ENCODE data around the gene CALY. TPM values are rescaled to one million over a fixed set of nuclear protein-coding genes. Genes with fewer than 3 reads are reported as not detected.

The CALY gene
- total and polyA plus RNA-seq, 5 donors from 2014 or later: 0.76 to 1.8 (median 1.0) TPM

GRCh38 chr10:133358162-133358924, 21.6 kb upstream of the CALY start:
- Histone ChIP-seq H3K36me3 (ENCODE audit: control insufficient read depth, insufficient read depth, low read length) (peaks cover 3% of the 10 kb centered on the region), H3K27ac (ENCODE audit: insufficient read depth, low read length, poor library complexity, severe bottlenecking) (no peak overlapping the region), H3K27me3 (ENCODE audit: control insufficient read depth, insufficient read depth, low read length) (no peaks in the 10 kb centered on the region), H3K9me3 (ENCODE audit: control insufficient read depth in 2 of 2, low read length in 2 of 2) (no peaks in the 10 kb centered on the region), H3K4me1 (ENCODE audit: control insufficient read depth, insufficient read depth, low read length, poor library complexity, severe bottlenecking) (peaks cover 18% of the 10 kb centered on the region), H3K4me3 (ENCODE audit: low read depth, low read length) (no peak overlapping the region)
- DNase-seq (no peak), ATAC-seq (ENCODE audit: low read depth in 2 of 2) (no peak)
- H3K27me3 Mint-ChIP-seq: no peaks in the 10 kb centered on the region
- no peaks in the 10 kb centered on the region for H3K9me3 Mint-ChIP-seq
- H3K36me3 Mint-ChIP-seq: peaks cover 14% of the 10 kb centered on the region
- H3K4me1 Mint-ChIP-seq: peaks cover 0 to 22% (median 7%) of the 10 kb centered on the region in 4 donors
- H3K4me3 Mint-ChIP-seq: peak overlapping the region in 2 of 4 donors; percentile 46 to 70
- H3K27ac Mint-ChIP-seq: no peak overlapping the region

DNA sequence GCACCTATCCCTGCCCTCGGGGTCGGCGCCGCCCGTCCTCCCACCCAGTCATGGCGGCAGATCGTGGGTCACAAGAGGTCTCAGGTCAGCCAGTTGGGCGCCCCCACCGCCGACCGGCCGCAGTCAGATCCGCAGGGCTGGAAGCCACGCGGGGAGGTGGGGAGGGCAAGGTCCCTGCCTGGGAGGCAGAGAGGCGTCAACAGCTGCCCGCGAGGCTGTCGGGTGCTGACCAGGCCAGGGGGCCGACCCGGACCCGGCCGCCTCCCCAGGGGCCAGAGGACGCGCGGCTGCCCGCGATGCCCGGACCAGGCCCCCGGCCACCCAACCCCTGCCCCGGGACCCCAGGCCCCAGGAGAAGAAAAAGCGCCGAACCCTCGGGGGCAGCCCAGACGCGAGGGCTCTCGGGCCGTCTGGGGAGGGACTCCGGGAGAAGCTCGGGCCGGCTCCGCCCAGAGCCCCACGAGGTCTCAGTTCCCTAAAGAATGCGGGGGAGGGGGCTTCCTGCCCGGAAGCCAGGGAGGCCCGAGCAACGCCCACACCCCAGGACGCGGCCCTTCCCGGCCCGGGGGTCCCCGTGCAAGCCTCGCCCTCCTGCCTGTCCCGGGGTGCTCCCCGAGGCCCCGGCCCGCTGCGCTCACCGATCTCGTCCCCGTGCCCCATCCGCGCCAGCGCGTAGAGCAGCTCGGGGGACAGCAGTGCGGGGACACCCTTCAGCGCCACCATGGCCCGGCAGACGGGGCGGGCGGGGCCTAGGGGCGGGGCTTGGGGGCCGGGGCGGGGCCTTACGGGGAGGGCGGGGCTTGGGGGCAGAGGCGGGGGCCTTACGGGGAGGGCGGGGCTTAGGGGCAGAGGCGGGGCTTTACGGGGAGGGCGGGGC, 20.8 kb upstream of the CALY start, which contains the start of gene FUOM:
FUOM (minus strand) TSS at position 735 of the 877 bp plus-strand sequence; CDS start at position 723, 12 bp downstream.
- peaks cover 0 to 22% (median 7%) of the 10 kb centered on the region in 4 donors for H3K4me1 Mint-ChIP-seq
- Histone ChIP-seq H3K9me3 (ENCODE audit: control insufficient read depth in 2 of 2, low read length in 2 of 2) (no peaks in the 10 kb centered on the region), H3K36me3 (ENCODE audit: control insufficient read depth, insufficient read depth, low read length) (no peaks in the 10 kb centered on the region), H3K4me1 (ENCODE audit: control insufficient read depth, insufficient read depth, low read length, poor library complexity, severe bottlenecking) (peaks cover 18% of the 10 kb centered on the region), H3K27ac (ENCODE audit: insufficient read depth, low read length, poor library complexity, severe bottlenecking) (peak within 1 kb of the TSS; percentile 51), H3K27me3 (ENCODE audit: control insufficient read depth, insufficient read depth, low read length) (no peaks in the 10 kb centered on the region), H3K4me3 (ENCODE audit: low read depth, low read length) (no peak within 1 kb of the TSS)
- H3K9me3 Mint-ChIP-seq: no peaks in the 10 kb centered on the region
- ATAC-seq (ENCODE audit: low read depth in 2 of 2) (peak; percentile 83), DNase-seq (peak; percentile 68 to 72 (median 69))
- H3K27me3 Mint-ChIP-seq: peaks cover under 1% of the 10 kb centered on the region
- peaks cover 12% of the 10 kb centered on the region for H3K36me3 Mint-ChIP-seq
- H3K4me3 Mint-ChIP-seq: peak within 1 kb of the TSS in 3 of 4 donors; percentile 76 to 85 (median 78)
- H3K27ac Mint-ChIP-seq: peak within 1 kb of the TSS in 1 of 3 donors; percentile 73

GRCh38 chr10:133356549-133357284, 20.0 kb upstream of the CALY start:
- H3K4me1 ChIP-seq (ENCODE audit: control insufficient read depth, insufficient read depth, low read length, poor library complexity, severe bottlenecking): peaks cover 18% of the 10 kb centered on the region
- peaks cover 0 to 17% (median 6%) of the 10 kb centered on the region in 4 donors for H3K4me1 Mint-ChIP-seq
- DNase-seq (no peak), ATAC-seq (ENCODE audit: low read depth in 2 of 2) (no peak)
- H3K27me3 ChIP-seq (ENCODE audit: control insufficient read depth, insufficient read depth, low read length): no peaks in the 10 kb centered on the region
- no peak overlapping the region for H3K27ac ChIP-seq (ENCODE audit: insufficient read depth, low read length, poor library complexity, severe bottlenecking)
- peaks cover 4% of the 10 kb centered on the region for H3K36me3 Mint-ChIP-seq
- H3K4me3 Mint-ChIP-seq: peak overlapping the region in 3 of 4 donors; percentile 69 to 85 (median 78)
- no peaks in the 10 kb centered on the region for H3K9me3 Mint-ChIP-seq
- H3K9me3 ChIP-seq (ENCODE audit: control insufficient read depth in 2 of 2, low read length in 2 of 2): no peaks in the 10 kb centered on the region
- H3K4me3 ChIP-seq (ENCODE audit: low read depth, low read length): no peak overlapping the region
- peak overlapping the region in 2 of 3 donors; percentile 56 to 73 for H3K27ac Mint-ChIP-seq
- peaks cover 4% of the 10 kb centered on the region for H3K27me3 Mint-ChIP-seq
- no peaks in the 10 kb centered on the region for H3K36me3 ChIP-seq (ENCODE audit: control insufficient read depth, insufficient read depth, low read length)

GRCh38 chr10:133355991-133356390, 19.3 kb upstream of the CALY start:
- Mint-ChIP-seq H3K36me3 (no peaks in the 10 kb centered on the region), H3K9me3 (no peaks in the 10 kb centered on the region), H3K4me3 (peak overlapping the region; percentile 70 to 79 (median 75)), H3K27ac (no peak overlapping the region), H3K27me3 (peaks cover 4% of the 10 kb centered on the region), H3K4me1 (peaks cover 0 to 10% (median 3%) of the 10 kb centered on the region in 4 donors)
- Histone ChIP-seq H3K4me3 (ENCODE audit: low read depth, low read length) (no peak overlapping the region), H3K4me1 (ENCODE audit: control insufficient read depth, insufficient read depth, low read length, poor library complexity, severe bottlenecking) (peaks cover 18% of the 10 kb centered on the region), H3K36me3 (ENCODE audit: control insufficient read depth, insufficient read depth, low read length) (no peaks in the 10 kb centered on the region), H3K27me3 (ENCODE audit: control insufficient read depth, insufficient read depth, low read length) (no peaks in the 10 kb centered on the region), H3K27ac (ENCODE audit: insufficient read depth, low read length, poor library complexity, severe bottlenecking) (no peak overlapping the region), H3K9me3 (ENCODE audit: control insufficient read depth in 2 of 2, low read length in 2 of 2) (no peaks in the 10 kb centered on the region)
- DNase-seq (no peak), ATAC-seq (ENCODE audit: low read depth in 2 of 2) (no peak)

- H3K4me3 ChIP-seq (ENCODE audit: low read depth, low read length): no peak overlapping the region
- Mint-ChIP-seq H3K9me3 (no peaks in the 10 kb centered on the region), H3K4me3 (no peak overlapping the region), H3K36me3 (no peaks in the 10 kb centered on the region), H3K27me3 (peaks cover 4% of the 10 kb centered on the region), H3K27ac (no peak overlapping the region), H3K4me1 (peaks cover 0 to 9% (median 2%) of the 10 kb centered on the region in 4 donors)
- no peak for ATAC-seq (ENCODE audit: low read depth in 2 of 2)
- no peaks in the 10 kb centered on the region for H3K36me3 ChIP-seq (ENCODE audit: control insufficient read depth, insufficient read depth, low read length)
- no peaks in the 10 kb centered on the region for H3K27me3 ChIP-seq (ENCODE audit: control insufficient read depth, insufficient read depth, low read length)
- H3K27ac ChIP-seq (ENCODE audit: insufficient read depth, low read length, poor library complexity, severe bottlenecking): no peak overlapping the region
- DNase-seq: no peak
- H3K9me3 ChIP-seq (ENCODE audit: control insufficient read depth in 2 of 2, low read length in 2 of 2): no peaks in the 10 kb centered on the region
- peaks cover 18% of the 10 kb centered on the region for H3K4me1 ChIP-seq (ENCODE audit: control insufficient read depth, insufficient read depth, low read length, poor library complexity, severe bottlenecking)
Observed at GRCh38 chr10:133355266-133355665, 18.6 kb upstream of the CALY start.

GRCh38 chr10:133354672-133355240, 18.1 kb upstream of the CALY start:
- H3K36me3 Mint-ChIP-seq: no peaks in the 10 kb centered on the region
- H3K4me3 Mint-ChIP-seq: peak overlapping the region in 1 of 4 donors; percentile 43
- H3K9me3 Mint-ChIP-seq: no peaks in the 10 kb centered on the region
- ATAC-seq (ENCODE audit: low read depth in 2 of 2): no peak
- Histone ChIP-seq H3K4me3 (ENCODE audit: low read depth, low read length) (no peak overlapping the region), H3K27ac (ENCODE audit: insufficient read depth, low read length, poor library complexity, severe bottlenecking) (no peak overlapping the region), H3K4me1 (ENCODE audit: control insufficient read depth, insufficient read depth, low read length, poor library complexity, severe bottlenecking) (peaks cover 18% of the 10 kb centered on the region), H3K36me3 (ENCODE audit: control insufficient read depth, insufficient read depth, low read length) (no peaks in the 10 kb centered on the region), H3K9me3 (ENCODE audit: control insufficient read depth in 2 of 2, low read length in 2 of 2) (no peaks in the 10 kb centered on the region), H3K27me3 (ENCODE audit: control insufficient read depth, insufficient read depth, low read length) (no peaks in the 10 kb centered on the region)
- no peak overlapping the region for H3K27ac Mint-ChIP-seq
- H3K4me1 Mint-ChIP-seq: peaks cover 0 to 9% (median 0%) of the 10 kb centered on the region in 4 donors
- no peak for DNase-seq
- peaks cover 4% of the 10 kb centered on the region for H3K27me3 Mint-ChIP-seq
